CD4-positive, alpha-beta T cell treated with Interleukin-4 for 4 hours (primary cell): Measurements from ENCODE around the gene MICAL3.
"Not testable (repeated sequence)": the region's sequence is repeated elsewhere in the genome, so short reads cannot be mapped to it uniquely, and the experiment has no call there.

Experiments
- DNase-seq: peaks from one replicate; pipeline ENCODE4 v3.0.0-alpha.2; 2020

The MICAL3 gene

GRCh38 chr22:17878941-17879340 is 145.4 kb downstream of the MICAL3 start:
- no peak for DNase-seq

- DNase-seq = no peak
Observed at GRCh38 chr22:17878186-17878694, 146.1 kb downstream of the MICAL3 start.

GRCh38 chr22:17876878-17877855 is 147.2 kb downstream of the MICAL3 start:
- DNase-seq = not testable (repeated sequence)

DNA sequence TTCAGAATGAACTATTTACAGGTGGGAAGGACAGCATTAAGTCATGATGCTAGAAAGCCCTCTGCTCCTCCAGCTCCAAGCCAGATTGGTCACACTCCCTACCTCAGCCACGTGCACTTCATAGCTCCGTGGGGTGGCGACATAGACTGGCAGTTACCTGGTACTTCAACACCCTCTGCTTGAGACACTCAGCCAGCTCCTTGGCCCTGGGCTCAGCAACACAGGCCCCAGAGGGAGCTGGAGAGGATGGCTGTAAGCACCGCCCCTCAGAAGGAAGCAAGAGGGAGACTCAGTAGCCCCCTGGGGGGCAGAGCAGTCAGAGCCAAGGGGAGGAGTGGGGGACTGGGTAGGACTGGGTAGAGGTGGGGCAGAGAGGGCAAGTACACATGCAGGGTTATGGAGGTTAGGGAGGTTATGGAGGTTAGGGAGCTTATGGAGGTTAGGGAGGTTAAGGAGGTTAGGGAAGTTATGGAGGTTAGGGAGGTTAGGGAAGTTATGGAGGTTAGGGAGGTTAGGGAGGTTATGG is 148.0 kb downstream of the MICAL3 start:
- DNase-seq = no peak

GRCh38 chr22:17875631-17876030 is 148.7 kb downstream of the MICAL3 start:
- no peak for DNase-seq

GRCh38 chr22:17875156-17875555 is 149.2 kb downstream of the MICAL3 start:
- no peak for DNase-seq

GRCh38 chr22:17874231-17874905 is 150.0 kb downstream of the MICAL3 start:
- DNase-seq = no peak

GRCh38 chr22:17873804-17874203 is 150.6 kb downstream of the MICAL3 start:
- no peak for DNase-seq

DNA sequence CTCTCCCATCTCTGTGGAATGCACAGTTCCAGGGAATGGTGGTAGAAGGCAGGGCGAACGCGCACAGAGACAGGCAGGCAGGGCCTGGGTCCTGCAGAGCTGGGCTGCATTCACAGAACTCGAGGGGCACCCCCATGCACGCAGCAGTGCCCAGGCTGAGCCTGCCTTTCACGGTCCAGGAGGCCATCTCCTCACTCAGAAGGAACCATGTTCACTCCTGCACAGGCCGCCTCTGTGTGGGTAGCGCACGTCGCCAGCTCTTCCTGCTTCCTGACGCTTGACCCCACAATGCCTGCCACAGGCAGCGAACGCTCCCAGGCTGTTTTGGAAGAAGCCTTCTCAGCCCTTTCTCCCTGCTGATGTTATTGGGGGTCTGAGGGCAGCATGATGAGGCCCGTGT is 151.2 kb downstream of the MICAL3 start:
- no peak for DNase-seq

DNA sequence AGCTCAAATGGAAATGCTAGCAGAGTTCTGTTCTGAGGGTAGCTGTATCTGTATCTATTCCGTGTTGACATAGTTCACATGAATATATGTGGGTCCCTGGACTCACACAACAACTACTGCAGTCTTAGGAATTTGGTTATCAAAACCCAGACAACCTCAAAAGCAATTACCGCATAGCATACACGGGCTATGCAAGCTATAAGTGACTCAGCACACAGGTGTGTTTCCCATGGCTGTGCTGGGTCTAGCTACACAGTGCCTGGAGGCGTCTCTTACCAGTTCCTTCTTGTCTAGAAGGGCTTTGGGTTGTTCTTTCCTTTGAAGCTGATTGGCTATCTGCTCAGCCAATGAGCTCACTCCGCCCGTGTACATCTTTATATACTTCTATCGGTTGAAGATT is 151.9 kb downstream of the MICAL3 start:
- no peak for DNase-seq

DNA sequence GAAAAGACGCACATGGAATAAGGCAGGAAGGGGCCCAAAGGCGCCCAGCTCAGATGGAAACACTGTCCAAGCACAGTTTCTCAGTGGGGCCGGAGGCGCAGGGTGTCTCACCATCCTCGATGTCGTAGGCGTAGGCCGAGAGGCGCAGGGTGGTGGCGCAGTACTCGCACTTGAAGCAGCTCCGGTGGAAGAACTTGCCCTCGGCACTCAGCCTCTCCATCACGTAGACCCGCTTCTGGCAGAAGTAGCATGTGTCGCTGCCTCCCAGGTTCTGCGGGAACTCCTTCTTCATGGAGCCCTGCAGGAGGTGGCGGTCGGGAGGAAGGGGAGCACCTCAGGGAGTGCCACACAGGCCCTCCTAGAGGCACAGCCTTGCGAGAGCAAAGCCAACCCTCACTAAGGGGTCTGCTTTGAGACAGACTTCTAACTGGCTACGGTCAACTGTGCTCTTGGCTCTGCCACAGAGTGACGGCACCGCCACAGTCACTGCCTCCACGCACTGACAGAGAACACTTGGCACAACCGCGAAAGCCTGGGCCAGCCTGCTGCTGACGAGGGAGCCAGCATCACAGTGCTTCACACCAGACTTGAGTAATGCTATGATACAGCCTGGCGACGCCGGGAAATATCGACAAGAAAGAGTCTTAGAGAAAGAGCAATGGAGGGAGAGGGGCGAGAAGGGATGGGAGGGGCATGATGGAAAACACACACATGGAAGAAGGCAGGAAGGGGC is 152.5 kb downstream of the MICAL3 start:
- no peak for DNase-seq

- no peak for DNase-seq
Observed at GRCh38 chr22:17870407-17870806, 154.0 kb downstream of the MICAL3 start.

GRCh38 chr22:17869285-17870096 is 154.9 kb downstream of the MICAL3 start:
- no peak for DNase-seq

DNA sequence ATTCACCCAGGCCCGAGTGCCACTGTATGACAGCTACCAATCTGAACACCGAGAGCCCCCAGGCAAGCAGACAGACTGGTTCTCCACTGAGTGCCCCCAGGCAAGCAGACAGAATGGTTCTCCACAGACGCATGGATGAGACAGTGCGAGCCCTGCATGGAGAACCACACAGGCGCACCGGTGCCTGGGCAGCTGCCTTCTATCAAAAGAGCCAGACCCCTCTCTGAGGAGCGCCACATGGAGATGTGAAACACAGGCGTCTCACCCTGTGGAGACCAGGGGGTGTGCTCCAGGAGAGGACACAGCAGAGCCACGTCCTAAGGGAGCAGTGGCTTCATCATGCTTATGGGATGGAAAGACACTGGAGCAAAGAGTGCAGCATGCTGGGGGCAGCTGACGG is 155.6 kb downstream of the MICAL3 start:
- DNase-seq = no peak

DNA sequence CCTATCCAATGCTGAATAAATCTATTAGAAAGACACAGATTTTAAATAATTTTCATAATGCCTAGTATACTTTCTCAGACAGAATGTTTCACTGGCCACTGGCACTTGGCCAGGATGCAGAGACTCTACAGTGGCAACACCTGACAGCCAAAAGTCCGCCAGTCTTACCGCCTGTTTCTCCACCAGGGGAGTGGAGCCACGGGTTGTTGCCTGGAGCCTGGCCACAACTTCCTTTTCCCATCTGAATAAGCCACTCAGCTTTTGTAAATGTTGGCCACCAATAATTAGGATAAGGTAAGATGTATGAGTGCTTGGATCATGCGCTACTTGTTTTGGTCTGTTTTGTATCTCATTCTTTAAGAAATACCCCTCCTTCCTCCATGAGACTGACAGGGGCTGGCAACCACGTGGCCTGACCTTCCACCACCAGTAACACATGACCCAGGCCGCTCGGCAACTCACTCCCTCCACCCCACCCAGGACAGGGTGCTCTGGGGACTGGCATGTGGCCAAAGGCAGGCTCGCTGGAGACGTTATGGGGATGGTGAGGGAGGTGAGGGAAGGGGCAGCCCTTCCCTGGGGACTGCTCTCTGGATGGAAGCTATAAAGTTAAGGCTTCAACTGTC is 157.1 kb downstream of the MICAL3 start:
- DNase-seq = no peak

GRCh38 chr22:17866621-17867020 is 157.7 kb downstream of the MICAL3 start:
- no peak for DNase-seq

DNA sequence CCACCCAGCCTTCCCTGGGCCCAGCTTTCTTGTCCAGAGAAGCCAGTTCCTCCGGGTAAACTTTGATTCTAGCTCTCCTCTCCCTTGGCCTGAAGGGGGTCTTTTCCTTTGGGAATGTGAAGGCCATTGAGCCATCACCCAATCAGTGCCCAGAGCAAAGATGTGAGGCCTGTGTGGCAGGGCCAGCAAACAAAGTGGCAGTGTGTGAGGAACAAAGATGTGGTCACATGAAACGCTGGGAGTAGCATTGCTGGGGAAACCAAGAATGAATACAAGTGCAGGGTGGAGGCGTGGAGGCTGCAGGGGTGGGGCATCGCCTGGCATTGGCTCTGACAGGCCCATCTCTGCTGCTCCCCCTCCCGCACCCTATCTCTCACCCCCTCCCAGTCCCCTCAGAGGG is 158.2 kb downstream of the MICAL3 start:
- DNase-seq = no peak

GRCh38 chr22:17865183-17866055 is 158.9 kb downstream of the MICAL3 start:
- no peak for DNase-seq

GRCh38 chr22:17864398-17865182 is 159.8 kb downstream of the MICAL3 start:
- no peak for DNase-seq
